Mucosa of rectum (tissue), 2 donors: ENCODE measurements around the gene MYO5A.

Experiments
- H3K27ac ChIP-seq, 2 donors: one replicate each; pipeline ENCODE4 v1.7.0; 2013; ENCODE audit warnings: inconsistent platforms in 2 of 2, low read depth in 2 of 2, low read length in 2 of 2
- H3K27me3 ChIP-seq, 2 donors: one replicate each; pipeline ENCODE4 v1.7.0; 2013; ENCODE audit warnings: low read length in 2 of 2; ENCODE audit not compliant: control insufficient read depth in 2 of 2, insufficient read depth in 2 of 2
- H3K36me3 ChIP-seq, 2 donors: one replicate each; pipeline ENCODE4 v1.7.0; 2013; ENCODE audit warnings: low read length in 2 of 2; ENCODE audit not compliant: control insufficient read depth in 2 of 2, insufficient read depth in 2 of 2
- H3K4me1 ChIP-seq, 2 donors: one replicate each; pipeline ENCODE4 v1.7.0; 2013; ENCODE audit warnings: low read length in 2 of 2, mild to moderate bottlenecking in 1 of 2; ENCODE audit not compliant: control insufficient read depth in 2 of 2, insufficient read depth in 2 of 2
- H3K4me3 ChIP-seq, 2 donors: one replicate each; pipeline ENCODE4 v1.7.0; 2013; ENCODE audit warnings: low read length in 2 of 2
- H3K9ac ChIP-seq, 2 donors: one replicate each; pipeline ENCODE4 v1.7.0; 2013; ENCODE audit warnings: low read length in 2 of 2, low read depth in 1 of 2, mild to moderate bottlenecking in 1 of 2
- H3K9me3 ChIP-seq, 2 donors: one replicate each; pipeline ENCODE4 v1.7.0; 2013; ENCODE audit warnings: low read length in 2 of 2; ENCODE audit not compliant: control insufficient read depth in 2 of 2
- donor health status: healthy.
- donor health status: Normal muscosa, but diverticular disease.

The MYO5A gene

GRCh38 chr15:52360229-52361203, 168.2 kb downstream of the MYO5A start:
- Histone ChIP-seq H3K27ac (peak overlapping the region in 1 of 2 donors; percentile 2), H3K9me3 (no peaks in the 10 kb centered on the region), H3K27me3 (no peaks in the 10 kb centered on the region), H3K4me3 (peak overlapping the region in 1 of 2 donors; percentile 34), H3K4me1 (peaks cover 8 to 12% of the 10 kb centered on the region in 2 donors), H3K9ac (no peak overlapping the region), H3K36me3 (peaks cover 0 to 4% of the 10 kb centered on the region in 2 donors)

- Histone ChIP-seq H3K9me3 (no peaks in the 10 kb centered on the region), H3K4me1 (peaks cover 8 to 12% of the 10 kb centered on the region in 2 donors), H3K27me3 (no peaks in the 10 kb centered on the region), H3K27ac (no peak overlapping the region), H3K36me3 (peaks cover 0 to 4% of the 10 kb centered on the region in 2 donors), H3K9ac (no peak overlapping the region), H3K4me3 (peak overlapping the region in 1 of 2 donors; percentile 34)
These were observed 169.0 kb downstream of the MYO5A start for GRCh38 chr15:52359722-52360121.

GRCh38 chr15:52357949-52358348, 170.7 kb downstream of the MYO5A start:
- no peak overlapping the region for H3K27ac ChIP-seq
- no peak overlapping the region for H3K9ac ChIP-seq
- peaks cover 0 to 9% of the 10 kb centered on the region in 2 donors for H3K36me3 ChIP-seq
- H3K27me3 ChIP-seq, result no peaks in the 10 kb centered on the region
- no peak overlapping the region for H3K4me3 ChIP-seq
- peaks cover 8 to 12% of the 10 kb centered on the region in 2 donors for H3K4me1 ChIP-seq
- no peaks in the 10 kb centered on the region for H3K9me3 ChIP-seq

GRCh38 chr15:52352086-52352485, 176.6 kb downstream of the MYO5A start:
- H3K9me3 ChIP-seq, result no peaks in the 10 kb centered on the region
- no peaks in the 10 kb centered on the region for H3K4me1 ChIP-seq
- H3K36me3 ChIP-seq, result peaks cover 3 to 28% of the 10 kb centered on the region in 2 donors
- no peak overlapping the region for H3K9ac ChIP-seq
- H3K4me3 ChIP-seq, result no peak overlapping the region
- H3K27ac ChIP-seq, result no peak overlapping the region
- H3K27me3 ChIP-seq, result no peaks in the 10 kb centered on the region

- peaks cover 3 to 28% of the 10 kb centered on the region in 2 donors for H3K36me3 ChIP-seq
These were observed 177.3 kb downstream of the MYO5A start for GRCh38 chr15:52351206-52351908.

GRCh38 chr15:52350423-52350822, 178.3 kb downstream of the MYO5A start:
- Histone ChIP-seq H3K4me1 (no peaks in the 10 kb centered on the region), H3K27me3 (no peaks in the 10 kb centered on the region), H3K27ac (no peak overlapping the region), H3K9ac (no peak overlapping the region), H3K4me3 (no peak overlapping the region), H3K9me3 (no peaks in the 10 kb centered on the region), H3K36me3 (peaks cover 3 to 28% of the 10 kb centered on the region in 2 donors)

More at GRCh38 chr15:52351206-52351908, 177.3 kb downstream of the MYO5A start:
- Histone ChIP-seq H3K9ac (no peak overlapping the region), H3K4me1 (no peaks in the 10 kb centered on the region), H3K27ac (no peak overlapping the region), H3K9me3 (no peaks in the 10 kb centered on the region), H3K4me3 (no peak overlapping the region), H3K27me3 (no peaks in the 10 kb centered on the region)

- Histone ChIP-seq H3K9me3 (no peaks in the 10 kb centered on the region), H3K27me3 (no peaks in the 10 kb centered on the region), H3K27ac (no peak overlapping the region), H3K4me3 (no peak overlapping the region), H3K36me3 (peaks cover 3 to 28% of the 10 kb centered on the region in 2 donors), H3K4me1 (no peaks in the 10 kb centered on the region), H3K9ac (no peak overlapping the region)
These were observed 179.5 kb downstream of the MYO5A start for GRCh38 chr15:52349052-52349700.

GRCh38 chr15:52348056-52348745, 180.5 kb downstream of the MYO5A start:
- Histone ChIP-seq H3K9me3 (no peaks in the 10 kb centered on the region), H3K9ac (no peak overlapping the region), H3K27ac (no peak overlapping the region), H3K27me3 (no peaks in the 10 kb centered on the region), H3K4me1 (no peaks in the 10 kb centered on the region), H3K36me3 (peaks cover 3 to 21% of the 10 kb centered on the region in 2 donors), H3K4me3 (no peak overlapping the region)

GRCh38 chr15:52344592-52344991, 184.1 kb downstream of the MYO5A start:
- Histone ChIP-seq H3K27ac (no peak overlapping the region), H3K36me3 (peaks cover 3 to 12% of the 10 kb centered on the region in 2 donors), H3K4me1 (no peaks in the 10 kb centered on the region), H3K9me3 (no peaks in the 10 kb centered on the region), H3K27me3 (no peaks in the 10 kb centered on the region), H3K4me3 (no peak overlapping the region), H3K9ac (no peak overlapping the region)
